Measurements from ENCODE around the gene LMX1B.

LMX1B gene

DNA sequence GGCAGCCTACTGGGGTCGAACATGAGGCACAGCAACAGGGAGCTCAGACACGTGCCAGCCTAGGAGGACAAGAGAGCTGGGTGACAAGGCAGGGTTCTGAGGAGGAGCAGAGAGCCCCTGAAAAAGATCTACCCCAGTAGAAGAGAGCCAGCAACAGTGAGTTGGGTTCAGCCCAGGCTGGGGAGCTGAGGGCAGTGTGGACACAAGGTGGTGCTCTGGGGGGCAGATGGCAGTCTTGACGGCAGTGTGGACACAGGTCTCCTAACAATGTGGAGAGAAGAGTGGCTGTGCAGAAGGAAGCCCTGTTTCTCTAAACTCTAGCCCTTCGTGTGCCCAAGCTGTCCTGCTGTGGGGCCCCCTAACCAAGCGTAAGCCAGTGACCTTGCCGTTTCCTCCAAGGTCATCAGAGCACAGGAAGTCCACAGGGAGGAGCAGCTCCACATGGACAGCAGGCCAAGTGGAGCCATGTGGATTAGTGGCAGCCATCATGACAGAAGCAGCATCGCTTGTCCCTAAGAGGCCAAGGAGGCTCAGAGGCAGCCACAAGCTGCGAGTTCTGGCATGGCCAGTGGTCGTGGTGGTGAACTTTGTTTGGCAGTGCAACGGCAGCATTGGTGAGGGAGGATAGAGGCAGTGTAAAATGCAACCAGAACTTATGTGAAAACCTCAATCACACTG, 25.1 kb upstream of the LMX1B start:
- Histone ChIP-seq H3K4me1 (ENCODE audit: control insufficient read depth, insufficient read depth, low read length) (peaks cover 9% of the 10 kb centered on the region), H3K27ac (ENCODE audit: extremely low read depth, low read depth, low read length) (no peak overlapping the region), H3K4me3 (ENCODE audit: low read depth, low read length) (no peak overlapping the region), H3K9me3 (ENCODE audit: control insufficient read depth, insufficient read depth, low read depth, low read length) (no peaks in the 10 kb centered on the region), H3K36me3 (ENCODE audit: control insufficient read depth in 2 of 2, insufficient read depth in 1 of 2, low read length in 2 of 2) (no peaks in the 10 kb centered on the region)
- no peak for TF ChIP-seq ZBTB21 (tag by site-specific recombination; IDR thresholded peaks at IDR 0.05)
- TF ChIP-seq, protein P1, sequence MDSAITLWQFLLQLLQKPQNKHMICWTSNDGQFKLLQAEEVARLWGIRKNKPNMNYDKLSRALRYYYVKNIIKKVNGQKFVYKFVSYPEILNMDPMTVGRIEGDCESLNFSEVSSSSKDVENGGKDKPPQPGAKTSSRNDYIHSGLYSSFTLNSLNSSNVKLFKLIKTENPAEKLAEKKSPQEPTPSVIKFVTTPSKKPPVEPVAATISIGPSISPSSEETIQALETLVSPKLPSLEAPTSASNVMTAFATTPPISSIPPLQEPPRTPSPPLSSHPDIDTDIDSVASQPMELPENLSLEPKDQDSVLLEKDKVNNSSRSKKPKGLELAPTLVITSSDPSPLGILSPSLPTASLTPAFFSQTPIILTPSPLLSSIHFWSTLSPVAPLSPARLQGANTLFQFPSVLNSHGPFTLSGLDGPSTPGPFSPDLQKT (IDR thresholded peaks at IDR 0.05; ENCODE audit: borderline replicate concordance, low read depth, low read length), result no peak
- POLR2A ChIA-PET, result interaction anchor here (0.5 kb wide), 1 partner anchor 125 kb away, joined by 5 read pairs; no protein-coding TSS in a partner anchor
- CTCF ChIA-PET, result interaction anchor here (0.5 to 2.2 kb wide), 4 partner anchors 31 to 1045 kb away, joined by 3 to 5 read pairs (median 4); no protein-coding TSS in a partner anchor

DNA sequence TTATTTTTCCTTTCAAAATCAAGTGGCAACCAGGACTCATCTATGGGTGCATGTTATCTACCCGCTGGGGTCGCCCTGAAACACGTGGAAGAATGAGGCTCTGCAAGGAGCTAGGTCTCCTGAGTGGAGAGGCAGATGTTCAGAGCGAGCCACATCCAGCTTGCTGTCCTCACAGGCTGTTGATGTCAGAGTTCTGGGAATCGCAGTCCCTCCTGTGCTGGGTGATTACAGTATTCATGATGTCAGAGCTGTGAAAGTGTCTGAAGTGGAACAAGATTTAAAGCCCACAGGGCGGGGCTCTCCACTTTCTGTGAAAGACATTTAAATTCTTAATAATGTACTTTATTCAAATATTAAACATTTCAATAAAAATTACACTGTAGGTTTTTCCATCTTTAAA, 24.4 kb upstream of the LMX1B start:
- H3K9me3 ChIP-seq (ENCODE audit: control insufficient read depth, insufficient read depth, low read depth, low read length), result no peaks in the 10 kb centered on the region
- H3K4me1 ChIP-seq (ENCODE audit: control insufficient read depth, insufficient read depth, low read length), result peaks cover 9% of the 10 kb centered on the region
- H3K27ac ChIP-seq (ENCODE audit: extremely low read depth, low read depth, low read length), result no peak overlapping the region
- H3K4me3 ChIP-seq (ENCODE audit: low read depth, low read length), result no peak overlapping the region
- TF ChIP-seq ZBTB21 (tag by site-specific recombination; IDR thresholded peaks at IDR 0.05) (peak; percentile 61; the same call in 1 of the 2 replicates), ZNF629 (tag by site-specific recombination; IDR thresholded peaks at IDR 0.05) (peak; percentile 52; the same call in 1 of the 2 replicates), KLF7 (tag by site-specific recombination; IDR thresholded peaks at IDR 0.05; ENCODE audit: borderline replicate concordance) (no peak)
- CTCF ChIA-PET, result interaction anchor here (0.7 to 2.2 kb wide), 2 partner anchors 32 to 35 kb away, joined by 4 to 5 read pairs; no protein-coding TSS in a partner anchor
- no peaks in the 10 kb centered on the region for H3K36me3 ChIP-seq (ENCODE audit: control insufficient read depth in 2 of 2, insufficient read depth in 1 of 2, low read length in 2 of 2)
- POLR2A ChIA-PET, result no interaction called here

DNA sequence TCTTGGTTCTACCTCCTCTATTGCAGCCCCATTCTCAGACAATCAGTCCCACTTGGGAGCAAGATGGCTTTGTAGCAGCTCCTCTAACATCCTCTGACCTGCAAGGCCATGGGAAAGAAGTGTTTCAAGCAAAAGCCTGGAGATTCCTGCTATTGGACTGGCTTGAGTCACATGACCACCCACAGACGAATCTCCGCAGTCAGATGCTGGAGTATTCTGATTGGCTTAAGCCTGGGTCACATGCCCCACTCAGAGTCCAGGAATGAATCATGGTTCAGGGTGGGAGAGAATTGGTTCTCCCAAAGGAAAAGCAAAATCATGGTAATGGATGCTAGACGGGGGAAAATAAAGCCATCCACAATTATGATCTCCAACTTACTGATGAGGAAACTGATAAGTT, 22.6 kb upstream of the LMX1B start:
- Histone ChIP-seq H3K27ac (ENCODE audit: extremely low read depth, low read depth, low read length) (no peak overlapping the region), H3K36me3 (ENCODE audit: control insufficient read depth in 2 of 2, insufficient read depth in 1 of 2, low read length in 2 of 2) (no peaks in the 10 kb centered on the region), H3K9me3 (ENCODE audit: control insufficient read depth, insufficient read depth, low read depth, low read length) (no peaks in the 10 kb centered on the region), H3K4me3 (ENCODE audit: low read depth, low read length) (no peak overlapping the region), H3K4me1 (ENCODE audit: control insufficient read depth, insufficient read depth, low read length) (peaks cover 9% of the 10 kb centered on the region)
- CTCF ChIA-PET, result interaction anchor here (0.6 to 1.2 kb wide), 2 partner anchors 33 to 92 kb away, joined by 4 to 5 read pairs; no protein-coding TSS in a partner anchor
- POLR2A ChIA-PET, result no interaction called here
- no peak for TF ChIP-seq ZNF202 (tag by site-specific recombination; IDR thresholded peaks at IDR 0.05; ENCODE audit: borderline replicate concordance)
- TF ChIP-seq ZBTB17 (tag by site-specific recombination; IDR thresholded peaks at IDR 0.05), result 0 out of 2 replicates have a peak, but pooled peaks have one; percentile 13

DNA sequence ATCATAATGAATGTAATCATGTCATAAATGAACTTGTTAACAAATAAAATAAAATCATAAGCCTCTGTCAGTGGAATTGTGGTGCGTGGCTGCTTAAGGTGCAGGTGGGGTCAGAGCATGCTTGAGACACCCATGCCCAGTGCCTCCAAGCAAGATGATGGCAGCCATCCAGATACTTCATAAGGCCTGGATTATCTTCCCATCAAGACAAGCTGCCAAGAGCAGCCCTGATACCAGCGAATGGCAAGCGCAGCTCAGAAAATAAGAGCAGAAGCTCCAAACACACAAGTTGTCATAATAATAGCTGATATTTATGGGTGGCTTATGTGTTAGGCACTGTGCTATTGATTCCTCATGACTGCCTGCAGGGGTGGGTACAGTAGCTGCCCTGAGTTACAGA, 21.8 kb upstream of the LMX1B start:
- ChIA-PET CTCF (interaction anchor here (1.0 kb wide), 1 partner anchor 77 kb away, joined by 4 read pairs; no protein-coding TSS in a partner anchor), POLR2A (no interaction called here)
- H3K27ac ChIP-seq (ENCODE audit: extremely low read depth, low read depth, low read length), result no peak overlapping the region
- H3K4me1 ChIP-seq (ENCODE audit: control insufficient read depth, insufficient read depth, low read length), result peaks cover 9% of the 10 kb centered on the region
- H3K36me3 ChIP-seq (ENCODE audit: control insufficient read depth in 2 of 2, insufficient read depth in 1 of 2, low read length in 2 of 2), result no peaks in the 10 kb centered on the region
- H3K9me3 ChIP-seq (ENCODE audit: control insufficient read depth, insufficient read depth, low read depth, low read length), result no peaks in the 10 kb centered on the region
- TF ChIP-seq MYNN (tag by site-specific recombination; IDR thresholded peaks at IDR 0.05; ENCODE audit: borderline replicate concordance) (0 out of 2 replicates have a peak, but pooled peaks have one; percentile 25), ZNF112 (tag by site-specific recombination; IDR thresholded peaks at IDR 0.05) (no peak)
- H3K4me3 ChIP-seq (ENCODE audit: low read depth, low read length), result no peak overlapping the region

DNA sequence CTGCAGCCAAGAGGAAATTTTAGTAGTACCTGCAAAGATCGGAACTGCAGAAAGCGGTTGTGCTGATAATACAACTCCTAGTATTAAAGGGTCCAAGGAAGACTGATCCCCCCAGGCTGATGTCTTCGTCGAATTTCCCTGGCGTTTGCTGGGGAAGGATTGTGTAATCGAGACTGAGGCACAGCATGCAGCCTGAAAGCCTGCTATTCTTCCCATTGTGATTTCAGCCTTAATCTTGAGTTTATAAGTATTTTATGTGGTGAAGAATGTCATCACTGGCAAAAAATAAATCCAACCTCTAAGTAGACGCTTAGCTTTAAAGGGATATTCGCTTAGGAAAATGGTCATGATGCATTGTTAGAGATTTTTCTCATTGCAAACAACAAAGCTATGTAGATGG, 21.3 kb upstream of the LMX1B start:
- TF ChIP-seq ZNF660 (tag by site-specific recombination; IDR thresholded peaks at IDR 0.05), result no peak
- TF ChIP-seq, protein P2, sequence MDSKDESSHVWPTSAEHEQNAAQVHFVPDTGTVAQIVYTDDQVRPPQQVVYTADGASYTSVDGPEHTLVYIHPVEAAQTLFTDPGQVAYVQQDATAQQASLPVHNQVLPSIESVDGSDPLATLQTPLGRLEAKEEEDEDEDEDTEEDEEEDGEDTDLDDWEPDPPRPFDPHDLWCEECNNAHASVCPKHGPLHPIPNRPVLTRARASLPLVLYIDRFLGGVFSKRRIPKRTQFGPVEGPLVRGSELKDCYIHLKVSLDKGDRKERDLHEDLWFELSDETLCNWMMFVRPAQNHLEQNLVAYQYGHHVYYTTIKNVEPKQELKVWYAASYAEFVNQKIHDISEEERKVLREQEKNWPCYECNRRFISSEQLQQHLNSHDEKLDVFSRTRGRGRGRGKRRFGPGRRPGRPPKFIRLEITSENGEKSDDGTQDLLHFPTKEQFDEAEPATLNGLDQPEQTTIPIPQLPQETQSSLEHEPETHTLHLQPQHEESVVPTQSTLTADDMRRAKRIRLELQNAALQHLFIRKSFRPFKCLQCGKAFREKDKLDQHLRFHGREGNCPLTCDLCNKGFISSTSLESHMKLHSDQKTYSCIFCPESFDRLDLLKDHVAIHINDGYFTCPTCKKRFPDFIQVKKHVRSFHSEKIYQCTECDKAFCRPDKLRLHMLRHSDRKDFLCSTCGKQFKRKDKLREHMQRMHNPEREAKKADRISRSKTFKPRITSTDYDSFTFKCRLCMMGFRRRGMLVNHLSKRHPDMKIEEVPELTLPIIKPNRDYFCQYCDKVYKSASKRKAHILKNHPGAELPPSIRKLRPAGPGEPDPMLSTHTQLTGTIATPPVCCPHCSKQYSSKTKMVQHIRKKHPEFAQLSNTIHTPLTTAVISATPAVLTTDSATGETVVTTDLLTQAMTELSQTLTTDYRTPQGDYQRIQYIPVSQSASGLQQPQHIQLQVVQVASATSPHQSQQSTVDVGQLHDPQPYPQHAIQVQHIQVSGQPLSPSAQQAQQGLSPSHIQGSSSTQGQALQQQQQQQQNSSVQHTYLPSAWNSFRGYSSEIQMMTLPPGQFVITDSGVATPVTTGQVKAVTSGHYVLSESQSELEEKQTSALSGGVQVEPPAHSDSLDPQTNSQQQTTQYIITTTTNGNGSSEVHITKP (tag by site-specific recombination; IDR thresholded peaks at IDR 0.05), result 0 out of 2 replicates have a peak, but pooled peaks have one; percentile 36
- TF ChIP-seq ZIC2 (tag by site-specific recombination; IDR thresholded peaks at IDR 0.05), result peak; percentile 56
- H3K4me3 ChIP-seq (ENCODE audit: low read depth, low read length), result no peak overlapping the region
- H3K4me1 ChIP-seq (ENCODE audit: control insufficient read depth, insufficient read depth, low read length), result peaks cover 6% of the 10 kb centered on the region; the same call in 1 of the 2 replicates
- CTCF ChIA-PET, result interaction anchor here (1.0 kb wide), 2 partner anchors 14 to 78 kb away, joined by 3 to 4 read pairs; no protein-coding TSS in a partner anchor
- H3K9me3 ChIP-seq (ENCODE audit: control insufficient read depth, insufficient read depth, low read depth, low read length), result no peaks in the 10 kb centered on the region
- H3K27ac ChIP-seq (ENCODE audit: extremely low read depth, low read depth, low read length), result no peak overlapping the region
- H3K36me3 ChIP-seq (ENCODE audit: control insufficient read depth in 2 of 2, insufficient read depth in 1 of 2, low read length in 2 of 2), result no peaks in the 10 kb centered on the region
- POLR2A ChIA-PET, result no interaction called here

All from HEK293 (cell line).